Measurements from ENCODE around the gene NAT16. TPM values are rescaled to one million over a fixed set of nuclear protein-coding genes. Genes with fewer than 3 reads are reported as not detected.
A peak's percentile ranks its signal among the peaks of the same experiment; 100 is the strongest.

NAT16 gene
- total and polyA plus RNA-seq, 9 of the 15 experiments (the other 6 are each of a cell fraction or from before 2014, with no cell fraction given): 0.04 TPM; not detected in 8

- TF ChIP-seq GATAD2B (IDR thresholded peaks at IDR 0.05; ENCODE audit: borderline replicate concordance): no peak
- no peak for TF ChIP-seq POLR2AphosphoS5 (IDR thresholded peaks at IDR 0.05; ENCODE audit: control insufficient read depth, insufficient read depth, low read depth, low read length)
- TF ChIP-seq SNIP1 (IDR thresholded peaks at IDR 0.05; ENCODE audit: low read depth): no peak
- TF ChIP-seq HDAC2 (IDR thresholded peaks at IDR 0.05): no peak
- peak; percentile 98 for TF ChIP-seq ZNF316 (IDR thresholded peaks at IDR 0.05)
- TF ChIP-seq TRIM28 (IDR thresholded peaks at IDR 0.05): no peak
- no peak for TF ChIP-seq CREB5 (CRISPR knock-in tag; IDR thresholded peaks at IDR 0.05)
- TF ChIP-seq DPF2 (IDR thresholded peaks at IDR 0.05): 0 out of 2 replicates have a peak, but pooled peaks have one; percentile 30
- TF ChIP-seq ZNF76 (CRISPR knock-in tag; IDR thresholded peaks at IDR 0.05; ENCODE audit: borderline replicate concordance): no peak
- no peak for TF ChIP-seq KDM1A (IDR thresholded peaks at IDR 0.05)
- no peak for TF ChIP-seq BDP1 (IDR thresholded peaks at IDR 0.05; ENCODE audit: insufficient read depth, insufficient read length)
- TF ChIP-seq THAP12 (CRISPR knock-in tag; IDR thresholded peaks at IDR 0.05): no peak
- TF ChIP-seq EHMT2 (IDR thresholded peaks at IDR 0.05): no peak
- no peak for TF ChIP-seq GABPB1 (CRISPR knock-in tag; IDR thresholded peaks at IDR 0.05)
- peak; percentile 94 for TF ChIP-seq C11orf30 (IDR thresholded peaks at IDR 0.05; ENCODE audit: low read depth)
- TF ChIP-seq MYC (IDR thresholded peaks at IDR 0.05; ENCODE audit: low read depth, low read length): 0 out of 2 replicates have a peak, but pooled peaks have one; percentile 24
- no peak for TF ChIP-seq MYC (CRISPR knock-in tag; IDR thresholded peaks at IDR 0.05; ENCODE audit: borderline replicate concordance, low read depth)
- TF ChIP-seq ZNF384 (IDR thresholded peaks at IDR 0.05; ENCODE audit: low read depth, low read length): peak; percentile 79
- peak; percentile 85 to 88 for TF ChIP-seq NRF1 (conservative IDR thresholded peaks at IDR 0.05 in 1 of 2, IDR thresholded peaks at IDR 0.05 in 1 of 2)
- no peak for TF ChIP-seq TCFL5 (CRISPR knock-in tag; conservative IDR thresholded peaks at IDR 0.05)
- TF ChIP-seq CEBPB (tag; IDR thresholded peaks at IDR 0.05): no peak
- no peak for TF ChIP-seq ZNF639 (CRISPR knock-in tag; conservative IDR thresholded peaks at IDR 0.05 in 1 of 2, IDR thresholded peaks at IDR 0.05 in 1 of 2)
- TF ChIP-seq ZNF140 (CRISPR knock-in tag; IDR thresholded peaks at IDR 0.05): no peak
- peak; percentile 67 for TF ChIP-seq MAFK (IDR thresholded peaks at IDR 0.05; ENCODE audit: low read length)
- no peak for TF ChIP-seq ZNF143 (CRISPR knock-in tag; IDR thresholded peaks at IDR 0.05)
Measured at GRCh38 chr7:101156866-101157589, 23.1 kb downstream of the NAT16 start (continued).
